Epithelial cell of esophagus (primary cell): ENCODE results near the gene HSDL2.
A peak's percentile ranks its signal among the peaks of the same experiment; 100 is the strongest.

Source experiments
- DNase-seq: peaks from one replicate; pipeline ENCODE4 v3.0.0; 2010; ENCODE audit warnings: low read depth
- H3K4me3 ChIP-seq: 2 replicates; pipeline ENCODE4 v1.5.1; 2011; ENCODE audit warnings: mild to moderate bottlenecking, low read length, control low read depth
- TF ChIP-seq, protein P1 (sequence below): IDR thresholded peaks from 2 replicates; pipeline ENCODE4 v1.5.1; 2011; ENCODE audit warnings: low read depth, mild to moderate bottlenecking, low read length, control low read depth, inconsistent platforms; ENCODE audit not compliant: insufficient read depth; ENCODE audit errors: missing control alignments

The HSDL2 gene

DNA sequence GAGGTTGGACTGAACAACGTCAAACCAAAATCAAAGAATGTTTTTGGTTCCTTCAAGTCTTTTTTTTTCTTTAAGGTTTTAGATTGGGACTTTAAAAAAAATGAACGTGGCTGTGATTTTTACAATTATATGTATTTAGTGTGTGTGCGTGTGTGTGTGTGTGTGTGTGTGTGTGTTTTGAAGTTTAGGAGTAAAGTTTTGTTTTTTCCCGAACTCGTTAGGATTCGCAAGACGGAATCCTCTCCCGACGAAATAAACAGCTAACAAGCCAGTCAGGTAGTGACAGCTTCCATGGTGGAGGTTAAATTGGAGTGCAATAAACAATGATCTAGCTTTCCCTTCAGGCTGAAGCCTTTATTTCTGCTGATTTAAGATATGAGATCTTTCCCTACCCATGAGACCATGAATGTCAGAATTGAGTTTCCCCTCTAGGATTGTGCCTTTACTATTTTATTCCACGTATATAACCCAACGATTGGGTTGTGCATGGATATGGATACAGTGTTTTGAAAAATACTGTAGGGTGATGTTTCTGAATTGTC, 108.0 kb downstream of the HSDL2 start:
- TF ChIP-seq, protein P1, sequence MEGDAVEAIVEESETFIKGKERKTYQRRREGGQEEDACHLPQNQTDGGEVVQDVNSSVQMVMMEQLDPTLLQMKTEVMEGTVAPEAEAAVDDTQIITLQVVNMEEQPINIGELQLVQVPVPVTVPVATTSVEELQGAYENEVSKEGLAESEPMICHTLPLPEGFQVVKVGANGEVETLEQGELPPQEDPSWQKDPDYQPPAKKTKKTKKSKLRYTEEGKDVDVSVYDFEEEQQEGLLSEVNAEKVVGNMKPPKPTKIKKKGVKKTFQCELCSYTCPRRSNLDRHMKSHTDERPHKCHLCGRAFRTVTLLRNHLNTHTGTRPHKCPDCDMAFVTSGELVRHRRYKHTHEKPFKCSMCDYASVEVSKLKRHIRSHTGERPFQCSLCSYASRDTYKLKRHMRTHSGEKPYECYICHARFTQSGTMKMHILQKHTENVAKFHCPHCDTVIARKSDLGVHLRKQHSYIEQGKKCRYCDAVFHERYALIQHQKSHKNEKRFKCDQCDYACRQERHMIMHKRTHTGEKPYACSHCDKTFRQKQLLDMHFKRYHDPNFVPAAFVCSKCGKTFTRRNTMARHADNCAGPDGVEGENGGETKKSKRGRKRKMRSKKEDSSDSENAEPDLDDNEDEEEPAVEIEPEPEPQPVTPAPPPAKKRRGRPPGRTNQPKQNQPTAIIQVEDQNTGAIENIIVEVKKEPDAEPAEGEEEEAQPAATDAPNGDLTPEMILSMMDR, result no peak
- peak overlapping the region; percentile 82 for H3K4me3 ChIP-seq
- DNase-seq, result peak; percentile 22

DNA sequence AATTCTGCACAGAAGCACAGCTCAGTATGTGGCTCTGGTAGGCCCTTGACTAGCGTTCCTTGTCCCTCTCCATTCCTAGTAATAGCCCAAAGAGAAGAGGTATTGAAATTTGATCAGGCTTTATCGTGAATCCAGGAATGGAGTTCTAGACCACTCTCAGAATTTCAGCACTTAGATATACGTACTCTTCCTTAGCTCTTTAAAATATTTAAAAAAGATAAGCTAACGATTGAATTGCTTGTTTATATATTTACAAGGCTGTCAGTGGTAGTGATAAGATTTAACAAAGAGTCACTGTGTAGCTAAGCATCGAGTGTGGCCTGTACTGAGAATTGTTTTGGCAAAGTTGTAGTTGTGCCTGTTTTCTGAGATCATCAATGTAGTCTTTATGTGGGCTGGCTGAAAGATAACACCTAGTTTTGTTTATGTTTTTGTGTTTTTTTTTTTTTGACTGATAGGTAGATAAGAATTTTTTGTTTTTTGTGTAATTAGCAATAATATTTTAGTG, 109.2 kb downstream of the HSDL2 start:
- TF ChIP-seq, protein P1, result no peak
- no peak for DNase-seq
- no peak overlapping the region for H3K4me3 ChIP-seq

DNA sequence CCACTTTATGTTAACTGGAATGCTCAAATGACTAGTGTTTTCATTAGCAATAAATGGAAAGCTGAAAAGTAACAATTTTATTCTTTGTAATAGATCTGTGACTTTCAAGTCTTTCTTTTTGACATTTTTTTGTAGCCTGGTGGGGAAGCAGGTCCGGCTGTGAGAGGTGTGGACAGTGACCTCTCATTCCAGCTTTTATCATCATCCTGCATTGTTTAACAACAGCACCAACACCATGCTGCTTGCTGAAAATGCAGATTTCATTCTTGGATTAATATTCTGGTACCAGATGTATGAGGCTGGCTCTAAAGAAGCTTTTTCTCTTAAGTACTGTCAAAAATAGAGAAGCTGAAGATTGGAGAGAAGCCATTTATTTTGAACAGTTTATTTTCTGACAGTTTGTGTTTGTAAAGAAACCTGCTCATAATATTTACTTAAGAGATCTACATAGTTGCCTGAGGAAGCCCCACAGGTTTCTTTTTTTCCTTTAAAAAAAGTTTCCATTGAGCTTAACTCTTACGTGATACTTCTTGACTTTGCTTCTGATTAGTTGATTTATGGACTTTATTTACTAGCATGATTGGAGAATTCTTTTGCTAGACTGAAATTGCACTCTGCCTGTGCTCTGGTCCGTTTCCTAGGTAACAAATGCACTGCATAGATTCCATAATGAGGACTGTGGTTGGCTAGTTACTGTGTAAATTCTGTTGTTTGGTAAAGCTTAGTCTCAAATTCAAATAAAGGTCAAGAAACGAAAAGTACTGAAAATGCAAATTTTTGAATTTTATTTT, 110.2 kb downstream of the HSDL2 start:
- DNase-seq, result no peak
- no peak overlapping the region for H3K4me3 ChIP-seq
- TF ChIP-seq, protein P1, result no peak

DNA sequence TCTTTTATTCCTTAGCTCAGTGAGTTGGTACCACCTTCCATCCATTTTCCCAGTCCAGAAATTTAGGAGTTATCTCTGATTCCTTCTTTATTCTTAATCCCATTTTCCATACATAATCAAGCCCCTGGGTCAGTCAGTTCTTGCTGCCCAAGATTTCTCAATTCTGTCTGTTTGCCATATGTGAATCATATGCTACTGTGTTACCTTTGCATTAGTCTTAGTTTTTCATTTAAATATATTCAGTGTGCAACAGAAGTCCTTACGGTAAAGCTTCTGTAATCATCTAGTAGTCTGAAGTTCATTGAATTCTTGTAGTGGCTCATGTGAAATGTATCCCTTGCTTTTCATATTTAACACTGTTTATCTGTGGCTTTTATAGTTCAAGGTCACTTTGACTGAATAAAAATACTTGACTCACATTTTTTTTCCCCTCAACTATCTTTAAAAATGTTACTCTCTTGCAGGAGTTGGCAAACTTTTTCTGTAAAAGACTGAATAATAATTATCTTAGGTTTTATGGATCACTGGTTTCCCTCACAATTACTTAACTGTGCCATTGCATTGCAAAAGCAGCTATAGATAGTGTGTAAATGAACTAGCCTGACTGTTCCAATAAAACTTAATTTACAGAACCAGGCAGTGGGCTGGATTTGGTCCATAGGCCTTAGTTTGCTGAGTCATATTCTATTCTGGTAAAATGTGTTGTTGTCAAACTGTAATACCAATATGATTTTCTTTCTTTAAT, 113.7 kb downstream of the HSDL2 start:
- H3K4me3 ChIP-seq, result no peak overlapping the region
- peak; percentile 18 for DNase-seq
- TF ChIP-seq, protein P1, result no peak

DNA sequence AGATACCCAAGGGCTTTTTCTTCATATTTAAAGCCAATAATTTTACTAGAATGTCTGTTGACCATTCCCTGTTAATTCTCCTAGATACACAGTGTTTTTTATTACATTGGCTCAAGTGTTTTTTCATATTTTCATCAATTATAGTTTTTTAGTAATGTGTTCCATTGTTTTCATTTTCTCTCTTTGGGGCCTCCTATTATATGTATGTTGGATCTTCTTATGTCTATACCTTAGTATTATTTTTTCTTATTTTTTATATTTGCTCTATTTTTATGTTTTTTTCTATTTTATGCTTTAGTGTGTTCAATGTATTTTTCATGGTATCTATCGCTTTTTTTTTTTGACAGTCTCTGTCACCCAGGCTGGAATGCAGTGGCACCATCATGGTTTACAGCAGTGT, 114.2 kb downstream of the HSDL2 start:
- no peak for DNase-seq
- no peak overlapping the region for H3K4me3 ChIP-seq
- TF ChIP-seq, protein P1, result no peak

DNA sequence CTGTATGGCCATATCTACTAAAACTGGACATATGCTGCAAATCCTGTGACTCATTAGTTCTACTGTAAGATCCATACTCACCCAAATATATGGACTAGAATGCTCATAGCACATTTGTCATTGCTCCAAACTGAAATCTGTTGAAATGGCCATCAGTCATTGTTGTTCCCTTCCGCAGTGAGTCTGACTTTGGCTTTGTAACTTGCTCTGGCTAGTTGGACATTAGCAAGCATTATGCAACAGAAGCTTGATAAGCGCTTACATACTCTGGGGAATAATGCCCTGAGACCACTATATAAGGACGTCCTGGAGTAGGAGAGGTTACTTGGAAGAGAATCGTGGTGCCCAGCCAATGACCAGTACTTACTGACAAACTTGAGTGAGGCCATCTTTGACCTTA, 115.7 kb downstream of the HSDL2 start:
- H3K4me3 ChIP-seq, result no peak overlapping the region
- no peak for DNase-seq
- TF ChIP-seq, protein P1, result no peak
